Adrenal gland (tissue), 5 donors: ENCODE results near the gene TIMM17A.

ENCODE experiments used
- POLR2A ChIP-seq, 2 donors: fragments of 450-650 bp; IDR thresholded peaks; one replicate each; pipeline ENCODE4 v1.6.1; 2017; ENCODE audit warnings: antibody characterized with exemption in 2 of 2, mild to moderate bottlenecking in 2 of 2, moderate library complexity in 1 of 2
- TF ChIP-seq, protein P1 (sequence below), 6 experiments: fragments of 450-650 bp in 4 of 6; fragments of 200-600 bp in 2 of 6; sonication (generic) in 1 of 6; IDR thresholded peaks; 1 replicate in 5 of 6; 2 replicates in 1 of 6; pipeline versions ENCODE4 v1.5.1 to v1.8.0; 2016 to 2021; ENCODE audit warnings: antibody characterized with exemption in 6 of 6, mild to moderate bottlenecking in 2 of 6, moderate library complexity in 1 of 6
- donor health status: DM: no; HTN: no; CAD: no.

- TF ChIP-seq, protein P1, sequence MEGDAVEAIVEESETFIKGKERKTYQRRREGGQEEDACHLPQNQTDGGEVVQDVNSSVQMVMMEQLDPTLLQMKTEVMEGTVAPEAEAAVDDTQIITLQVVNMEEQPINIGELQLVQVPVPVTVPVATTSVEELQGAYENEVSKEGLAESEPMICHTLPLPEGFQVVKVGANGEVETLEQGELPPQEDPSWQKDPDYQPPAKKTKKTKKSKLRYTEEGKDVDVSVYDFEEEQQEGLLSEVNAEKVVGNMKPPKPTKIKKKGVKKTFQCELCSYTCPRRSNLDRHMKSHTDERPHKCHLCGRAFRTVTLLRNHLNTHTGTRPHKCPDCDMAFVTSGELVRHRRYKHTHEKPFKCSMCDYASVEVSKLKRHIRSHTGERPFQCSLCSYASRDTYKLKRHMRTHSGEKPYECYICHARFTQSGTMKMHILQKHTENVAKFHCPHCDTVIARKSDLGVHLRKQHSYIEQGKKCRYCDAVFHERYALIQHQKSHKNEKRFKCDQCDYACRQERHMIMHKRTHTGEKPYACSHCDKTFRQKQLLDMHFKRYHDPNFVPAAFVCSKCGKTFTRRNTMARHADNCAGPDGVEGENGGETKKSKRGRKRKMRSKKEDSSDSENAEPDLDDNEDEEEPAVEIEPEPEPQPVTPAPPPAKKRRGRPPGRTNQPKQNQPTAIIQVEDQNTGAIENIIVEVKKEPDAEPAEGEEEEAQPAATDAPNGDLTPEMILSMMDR (IDR thresholded peaks at IDR 0.05), result no peak
- no peak for TF ChIP-seq POLR2A (IDR thresholded peaks at IDR 0.05)
Measured at GRCh38 chr1:201917362-201918033, 37.8 kb upstream of the TIMM17A start.
